KMS-11 (cell line): Measurements from ENCODE around the gene BST1.

ENCODE experiments used
- H2AFZ ChIP-seq: fragments of 200-600 bp; sonication (generic); 2 replicates; pipeline ENCODE4 v1.6.1; 2016; ENCODE audit warnings: antibody characterized with exemption, mixed run types, low read depth
- H3K27ac ChIP-seq: fragments of 200-600 bp; sonication (generic); 2 replicates; pipeline ENCODE4 v1.6.1; 2016; ENCODE audit warnings: mild to moderate bottlenecking, mixed run types
- H3K27me3 ChIP-seq: fragments of 200-600 bp; sonication (generic); 2 replicates; pipeline ENCODE4 v1.6.1; 2017; ENCODE audit warnings: mild to moderate bottlenecking, low read depth, mixed run types, moderate library complexity; ENCODE audit not compliant: insufficient read depth
- H3K36me3 ChIP-seq: fragments of 200-600 bp; sonication (generic); 2 replicates; pipeline ENCODE4 v1.6.1; 2017; ENCODE audit warnings: mild to moderate bottlenecking, mixed run types; ENCODE audit not compliant: insufficient read depth
- H3K4me1 ChIP-seq: fragments of 200-600 bp; sonication (generic); 2 replicates; pipeline ENCODE4 v1.6.1; 2016; ENCODE audit warnings: mild to moderate bottlenecking, low read depth, mixed run types; ENCODE audit not compliant: poor library complexity, severe bottlenecking
- H3K4me2 ChIP-seq: fragments of 200-600 bp; sonication (generic); 2 replicates; pipeline ENCODE4 v1.7.0; 2016; ENCODE audit warnings: mild to moderate bottlenecking, mixed run types
- H3K4me3 ChIP-seq: fragments of 200-600 bp; sonication (generic); IDR thresholded peaks from 2 replicates; pipeline ENCODE4 v1.6.1; 2017; ENCODE audit warnings: low read depth, low read length, mixed read lengths; ENCODE audit not compliant: insufficient read depth
- H3K79me2 ChIP-seq: fragments of 200-600 bp; sonication (generic); 2 replicates; pipeline ENCODE4 v1.6.1; 2016; ENCODE audit warnings: low read depth, mixed run types; ENCODE audit not compliant: insufficient read depth
- H3K9ac ChIP-seq: fragments of 200-600 bp; sonication (generic); 2 replicates; pipeline ENCODE4 v1.6.1; 2016; ENCODE audit warnings: mild to moderate bottlenecking, mixed run types
- H4K20me1 ChIP-seq: fragments of 200-600 bp; sonication (generic); 2 replicates; pipeline ENCODE4 v1.6.1; 2016; ENCODE audit warnings: mild to moderate bottlenecking, mixed run types; ENCODE audit not compliant: insufficient read depth
- CTCF ChIP-seq: fragments of 200-600 bp; sonication (generic); conservative IDR thresholded peaks from 2 replicates; pipeline ENCODE4 v1.6.1; 2017; ENCODE audit warnings: low read depth, mild to moderate bottlenecking, antibody characterized with exemption, low read length, moderate library complexity, mixed read lengths

Gene BST1

GRCh38 chr4:15690020-15690809 lies 12.7 kb upstream of the BST1 start:
- no peak overlapping the region for H3K27ac ChIP-seq
- no peaks in the 10 kb centered on the region for H3K27me3 ChIP-seq
- no peaks in the 10 kb centered on the region for H3K79me2 ChIP-seq
- no peak overlapping the region for H3K4me3 ChIP-seq
- no peaks in the 10 kb centered on the region for H3K36me3 ChIP-seq
- no peaks in the 10 kb centered on the region for H3K4me1 ChIP-seq
- H4K20me1 ChIP-seq = no peaks in the 10 kb centered on the region
- no peak for TF ChIP-seq CTCF
- no peak overlapping the region for H3K4me2 ChIP-seq
- H3K9ac ChIP-seq = no peak overlapping the region
- H2AFZ ChIP-seq = no peak overlapping the region

- H3K4me2 ChIP-seq = no peak overlapping the region
- H2AFZ ChIP-seq = no peak overlapping the region
- no peak overlapping the region for H3K9ac ChIP-seq
- H3K27ac ChIP-seq = no peak overlapping the region
- no peak for TF ChIP-seq CTCF
- no peak overlapping the region for H3K4me3 ChIP-seq
- no peaks in the 10 kb centered on the region for H3K4me1 ChIP-seq
- no peaks in the 10 kb centered on the region for H3K27me3 ChIP-seq
- H3K36me3 ChIP-seq = no peaks in the 10 kb centered on the region
- no peaks in the 10 kb centered on the region for H3K79me2 ChIP-seq
- H4K20me1 ChIP-seq = no peaks in the 10 kb centered on the region
Observed at GRCh38 chr4:15691346-15692135, 11.3 kb upstream of the BST1 start.

GRCh38 chr4:15692602-15693001 lies 10.3 kb upstream of the BST1 start:
- no peak overlapping the region for H3K4me2 ChIP-seq
- no peaks in the 10 kb centered on the region for H3K4me1 ChIP-seq
- H3K9ac ChIP-seq = no peak overlapping the region
- no peaks in the 10 kb centered on the region for H3K36me3 ChIP-seq
- TF ChIP-seq CTCF = no peak
- H3K27me3 ChIP-seq = no peaks in the 10 kb centered on the region
- H3K27ac ChIP-seq = no peak overlapping the region
- no peaks in the 10 kb centered on the region for H3K79me2 ChIP-seq
- no peaks in the 10 kb centered on the region for H4K20me1 ChIP-seq
- no peak overlapping the region for H2AFZ ChIP-seq
- no peak overlapping the region for H3K4me3 ChIP-seq

- H3K4me2 ChIP-seq = no peak overlapping the region
- no peak overlapping the region for H3K9ac ChIP-seq
- H3K36me3 ChIP-seq = no peaks in the 10 kb centered on the region
- H4K20me1 ChIP-seq = no peaks in the 10 kb centered on the region
- no peak for TF ChIP-seq CTCF
- H3K27ac ChIP-seq = no peak overlapping the region
- no peaks in the 10 kb centered on the region for H3K4me1 ChIP-seq
- no peaks in the 10 kb centered on the region for H3K79me2 ChIP-seq
- H3K27me3 ChIP-seq = no peaks in the 10 kb centered on the region
- no peak overlapping the region for H3K4me3 ChIP-seq
- H2AFZ ChIP-seq = no peak overlapping the region
Observed at GRCh38 chr4:15694431-15694830, 8.4 kb upstream of the BST1 start.
